Astrocyte of the spinal cord (primary cell): ENCODE results near the gene CTXN2.

ENCODE experiments used
- DNase-seq: peaks from one replicate; pipeline ENCODE4 v3.0.0; 2011; ENCODE audit warnings: low read depth, low spot score
- H3K4me3 ChIP-seq: 2 replicates; pipeline ENCODE4 v1.5.1; 2011; ENCODE audit warnings: low read depth, mild to moderate bottlenecking, low read length, moderate library complexity
- CTCF ChIP-seq: IDR thresholded peaks from 2 replicates; pipeline ENCODE4 v1.5.1; 2012; ENCODE audit warnings: low read depth, mild to moderate bottlenecking, low read length, inconsistent platforms
- in situ Hi-C: cut with HindIII; loops from 2 replicates; pipeline ENCODE4 v1.10.0; 2017; ENCODE audit warnings: low sequenced_read_pairs

Gene CTXN2

GRCh38 chr15:48202068-48202467, 10.6 kb downstream of the CTXN2 start:
- in situ Hi-C loops: no loop called here
- no peak for DNase-seq
- no peak for TF ChIP-seq CTCF
- H3K4me3 ChIP-seq: no peak overlapping the region

- H3K4me3 ChIP-seq: no peak within 1 kb of the TSS
- TF ChIP-seq CTCF: no peak
- DNase-seq: no peak
- in situ Hi-C loops: no loop called here
Measured at GRCh38 chr15:48205981-48206380, 14.5 kb downstream of the CTXN2 start, which contains the start of gene SLC12A1. SLC12A1 (plus strand) TSS chr15:48206302; CDS start chr15:48207720, 1,418 bp downstream.

GRCh38 chr15:48221261-48221660, 29.8 kb downstream of the CTXN2 start:
- no peak for DNase-seq
- in situ Hi-C loops: no loop called here
- H3K4me3 ChIP-seq: no peak overlapping the region
- TF ChIP-seq CTCF: no peak

GRCh38 chr15:48221885-48222284, 30.4 kb downstream of the CTXN2 start:
- in situ Hi-C loops: no loop called here
- no peak for TF ChIP-seq CTCF
- DNase-seq: peak; percentile 10
- H3K4me3 ChIP-seq: no peak overlapping the region

- in situ Hi-C loops: no loop called here
- no peak for TF ChIP-seq CTCF
- H3K4me3 ChIP-seq: no peak overlapping the region
- no peak for DNase-seq
Measured at GRCh38 chr15:48222627-48223026, 31.2 kb downstream of the CTXN2 start.

GRCh38 chr15:48225771-48226170, 34.3 kb downstream of the CTXN2 start:
- no peak overlapping the region for H3K4me3 ChIP-seq
- no peak for TF ChIP-seq CTCF
- in situ Hi-C loops: no loop called here
- no peak for DNase-seq

GRCh38 chr15:48230498-48230897, 39.0 kb downstream of the CTXN2 start:
- no peak overlapping the region for H3K4me3 ChIP-seq
- in situ Hi-C loops: no loop called here
- no peak for TF ChIP-seq CTCF
- DNase-seq: no peak
